ENCODE results near the gene CATSPERZ.
"Not testable (repeated sequence)": the region's sequence is repeated elsewhere in the genome, so short reads cannot be mapped to it uniquely, and the experiment has no call there.

Gene CATSPERZ

GRCh38 chr11:64321533-64321932, 21.4 kb downstream of the CATSPERZ start:
- H3K9me3 ChIP-seq (ENCODE audit: control insufficient read depth, low read length): no peaks in the 10 kb centered on the region
- no peak overlapping the region for H3K4me3 ChIP-seq (ENCODE audit: insufficient read depth, low read depth, low read length)
- WGBS, 2 experiments: 96 to 97% methylated on average over 5 of the region's 5 CpGs
- peaks cover 5% of the 10 kb centered on the region for H3K4me1 ChIP-seq (ENCODE audit: control insufficient read depth, insufficient read depth, low read length)
- no peaks in the 10 kb centered on the region for H3K36me3 ChIP-seq (ENCODE audit: control insufficient read depth, insufficient read depth, low read length)
- H3K27me3 ChIP-seq (ENCODE audit: control insufficient read depth, insufficient read depth, low read length, poor library complexity, severe bottlenecking): no peaks in the 10 kb centered on the region
- no peak overlapping the region for H3K27ac ChIP-seq (ENCODE audit: insufficient read depth, low read depth, low read length, poor library complexity, severe bottlenecking)

- Histone ChIP-seq H3K4me1 (ENCODE audit: control insufficient read depth, insufficient read depth, low read length) (peaks cover 5% of the 10 kb centered on the region), H3K9me3 (ENCODE audit: control insufficient read depth, low read length) (no peaks in the 10 kb centered on the region), H3K27me3 (ENCODE audit: control insufficient read depth, insufficient read depth, low read length, poor library complexity, severe bottlenecking) (no peaks in the 10 kb centered on the region), H3K27ac (ENCODE audit: insufficient read depth, low read depth, low read length, poor library complexity, severe bottlenecking) (no peak overlapping the region), H3K36me3 (ENCODE audit: control insufficient read depth, insufficient read depth, low read length) (no peaks in the 10 kb centered on the region), H3K4me3 (ENCODE audit: insufficient read depth, low read depth, low read length) (no peak overlapping the region)
- WGBS, 2 experiments: 80 to 83% methylated on average over 7 of the region's 7 CpGs
These were observed 22.7 kb downstream of the CATSPERZ start for GRCh38 chr11:64322925-64323260.

- Histone ChIP-seq H3K4me1 (ENCODE audit: control insufficient read depth, insufficient read depth, low read length) (peaks cover 5% of the 10 kb centered on the region), H3K4me3 (ENCODE audit: insufficient read depth, low read depth, low read length) (no peak overlapping the region), H3K27me3 (ENCODE audit: control insufficient read depth, insufficient read depth, low read length, poor library complexity, severe bottlenecking) (no peaks in the 10 kb centered on the region), H3K9me3 (ENCODE audit: control insufficient read depth, low read length) (no peaks in the 10 kb centered on the region), H3K27ac (ENCODE audit: insufficient read depth, low read depth, low read length, poor library complexity, severe bottlenecking) (no peak overlapping the region), H3K36me3 (ENCODE audit: control insufficient read depth, insufficient read depth, low read length) (no peaks in the 10 kb centered on the region)
- WGBS, 2 experiments: 82 to 90% methylated on average over 5 of the region's 5 CpGs
These were observed 23.2 kb downstream of the CATSPERZ start for GRCh38 chr11:64323373-64323772.

- H3K36me3 ChIP-seq (ENCODE audit: control insufficient read depth, insufficient read depth, low read length); H3K4me1 ChIP-seq (ENCODE audit: control insufficient read depth, insufficient read depth, low read length); H3K27ac ChIP-seq (ENCODE audit: insufficient read depth, low read depth, low read length, poor library complexity, severe bottlenecking); H3K4me3 ChIP-seq (ENCODE audit: insufficient read depth, low read depth, low read length); H3K9me3 ChIP-seq (ENCODE audit: control insufficient read depth, low read length); H3K27me3 ChIP-seq (ENCODE audit: control insufficient read depth, insufficient read depth, low read length, poor library complexity, severe bottlenecking): not testable (repeated sequence)
- 91% methylated on average over 4 of the region's 4 CpGs for WGBS, 2 experiments
These were observed 23.8 kb downstream of the CATSPERZ start for GRCh38 chr11:64323984-64324383.

- WGBS, 2 experiments: 83 to 90% methylated on average over 8 to 10 of the region's 11 CpGs
- no peak overlapping the region for H3K27ac ChIP-seq (ENCODE audit: insufficient read depth, low read depth, low read length, poor library complexity, severe bottlenecking)
- H3K4me3 ChIP-seq (ENCODE audit: insufficient read depth, low read depth, low read length): no peak overlapping the region
These were observed 24.7 kb downstream of the CATSPERZ start for GRCh38 chr11:64324692-64325469.

GRCh38 chr11:64327375-64327774, 27.2 kb downstream of the CATSPERZ start:
- no peak overlapping the region for H3K4me3 ChIP-seq (ENCODE audit: insufficient read depth, low read depth, low read length)
- H3K4me1 ChIP-seq (ENCODE audit: control insufficient read depth, insufficient read depth, low read length): no peaks in the 10 kb centered on the region
- no peaks in the 10 kb centered on the region for H3K9me3 ChIP-seq (ENCODE audit: control insufficient read depth, low read length)
- no peaks in the 10 kb centered on the region for H3K36me3 ChIP-seq (ENCODE audit: control insufficient read depth, insufficient read depth, low read length)
- H3K27ac ChIP-seq (ENCODE audit: insufficient read depth, low read depth, low read length, poor library complexity, severe bottlenecking): no peak overlapping the region
- H3K27me3 ChIP-seq (ENCODE audit: control insufficient read depth, insufficient read depth, low read length, poor library complexity, severe bottlenecking): no peaks in the 10 kb centered on the region
- 92 to 95% methylated on average over 2 of the region's 2 CpGs for WGBS, 2 experiments

More at GRCh38 chr11:64324692-64325469, 24.7 kb downstream of the CATSPERZ start:
- no peaks in the 10 kb centered on the region for H3K36me3 ChIP-seq (ENCODE audit: control insufficient read depth, insufficient read depth, low read length)
- H3K9me3 ChIP-seq (ENCODE audit: control insufficient read depth, low read length): no peaks in the 10 kb centered on the region
- no peaks in the 10 kb centered on the region for H3K27me3 ChIP-seq (ENCODE audit: control insufficient read depth, insufficient read depth, low read length, poor library complexity, severe bottlenecking)
- H3K4me1 ChIP-seq (ENCODE audit: control insufficient read depth, insufficient read depth, low read length): no peaks in the 10 kb centered on the region

- H3K27ac ChIP-seq (ENCODE audit: insufficient read depth, low read depth, low read length, poor library complexity, severe bottlenecking): no peak overlapping the region
- H3K9me3 ChIP-seq (ENCODE audit: control insufficient read depth, low read length): no peaks in the 10 kb centered on the region
- WGBS, 2 experiments: 88% methylated on average over 3 of the region's 3 CpGs
- H3K4me3 ChIP-seq (ENCODE audit: insufficient read depth, low read depth, low read length): no peak overlapping the region
- H3K36me3 ChIP-seq (ENCODE audit: control insufficient read depth, insufficient read depth, low read length): no peaks in the 10 kb centered on the region
- H3K27me3 ChIP-seq (ENCODE audit: control insufficient read depth, insufficient read depth, low read length, poor library complexity, severe bottlenecking): no peaks in the 10 kb centered on the region
- H3K4me1 ChIP-seq (ENCODE audit: control insufficient read depth, insufficient read depth, low read length): no peaks in the 10 kb centered on the region
These were observed 27.8 kb downstream of the CATSPERZ start for GRCh38 chr11:64327993-64328392.

GRCh38 chr11:64330888-64331287, 30.7 kb downstream of the CATSPERZ start:
- Histone ChIP-seq H3K27me3 (ENCODE audit: control insufficient read depth, insufficient read depth, low read length, poor library complexity, severe bottlenecking) (no peaks in the 10 kb centered on the region), H3K4me1 (ENCODE audit: control insufficient read depth, insufficient read depth, low read length) (no peaks in the 10 kb centered on the region), H3K36me3 (ENCODE audit: control insufficient read depth, insufficient read depth, low read length) (no peaks in the 10 kb centered on the region), H3K4me3 (ENCODE audit: insufficient read depth, low read depth, low read length) (no peak overlapping the region), H3K9me3 (ENCODE audit: control insufficient read depth, low read length) (no peaks in the 10 kb centered on the region), H3K27ac (ENCODE audit: insufficient read depth, low read depth, low read length, poor library complexity, severe bottlenecking) (no peak overlapping the region)
- 74 to 78% methylated on average over 11 of the region's 11 CpGs for WGBS, 2 experiments

- Histone ChIP-seq H3K4me3 (ENCODE audit: insufficient read depth, low read depth, low read length) (no peak overlapping the region), H3K9me3 (ENCODE audit: control insufficient read depth, low read length) (no peaks in the 10 kb centered on the region), H3K27me3 (ENCODE audit: control insufficient read depth, insufficient read depth, low read length, poor library complexity, severe bottlenecking) (no peaks in the 10 kb centered on the region), H3K27ac (ENCODE audit: insufficient read depth, low read depth, low read length, poor library complexity, severe bottlenecking) (no peak overlapping the region), H3K4me1 (ENCODE audit: control insufficient read depth, insufficient read depth, low read length) (no peaks in the 10 kb centered on the region), H3K36me3 (ENCODE audit: control insufficient read depth, insufficient read depth, low read length) (no peaks in the 10 kb centered on the region)
- 80 to 83% methylated on average over 20 of the region's 20 CpGs for WGBS, 2 experiments
These were observed 31.6 kb downstream of the CATSPERZ start for GRCh38 chr11:64331569-64332371.

- Histone ChIP-seq H3K4me1 (ENCODE audit: control insufficient read depth, insufficient read depth, low read length) (no peaks in the 10 kb centered on the region), H3K4me3 (ENCODE audit: insufficient read depth, low read depth, low read length) (no peak overlapping the region), H3K27ac (ENCODE audit: insufficient read depth, low read depth, low read length, poor library complexity, severe bottlenecking) (no peak overlapping the region), H3K27me3 (ENCODE audit: control insufficient read depth, insufficient read depth, low read length, poor library complexity, severe bottlenecking) (no peaks in the 10 kb centered on the region), H3K9me3 (ENCODE audit: control insufficient read depth, low read length) (no peaks in the 10 kb centered on the region), H3K36me3 (ENCODE audit: control insufficient read depth, insufficient read depth, low read length) (no peaks in the 10 kb centered on the region)
- 95 to 96% methylated on average over 8 of the region's 8 CpGs for WGBS, 2 experiments
These were observed 33.4 kb downstream of the CATSPERZ start for GRCh38 chr11:64333556-64333955.
